Measurements from ENCODE around the gene DIAPH3.

DIAPH3 gene

GRCh38 chr13:59867867-59868266 is 295.9 kb downstream of the DIAPH3 start:
- DNase-seq (ENCODE audit: low spot score): no peak

DNA sequence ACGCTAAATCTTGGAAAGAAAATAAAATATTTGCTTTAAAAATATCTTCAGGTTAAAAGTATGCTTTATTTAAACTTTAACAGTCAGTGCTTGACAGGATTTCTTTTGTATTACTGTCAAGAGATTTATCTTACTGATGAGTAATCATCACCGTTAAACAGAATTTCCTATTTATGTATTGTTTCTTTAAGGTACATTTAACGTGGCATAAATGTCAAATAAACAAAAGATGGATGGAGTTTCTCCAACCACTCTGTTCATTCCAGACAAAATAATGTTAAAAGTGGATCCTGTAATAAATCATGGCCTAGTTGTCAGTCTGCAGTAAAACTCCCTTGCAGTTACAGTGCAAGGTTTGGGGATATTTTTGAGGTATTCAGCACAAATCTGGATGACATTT is 298.3 kb downstream of the DIAPH3 start:
- DNase-seq (ENCODE audit: low spot score): no peak

DNA sequence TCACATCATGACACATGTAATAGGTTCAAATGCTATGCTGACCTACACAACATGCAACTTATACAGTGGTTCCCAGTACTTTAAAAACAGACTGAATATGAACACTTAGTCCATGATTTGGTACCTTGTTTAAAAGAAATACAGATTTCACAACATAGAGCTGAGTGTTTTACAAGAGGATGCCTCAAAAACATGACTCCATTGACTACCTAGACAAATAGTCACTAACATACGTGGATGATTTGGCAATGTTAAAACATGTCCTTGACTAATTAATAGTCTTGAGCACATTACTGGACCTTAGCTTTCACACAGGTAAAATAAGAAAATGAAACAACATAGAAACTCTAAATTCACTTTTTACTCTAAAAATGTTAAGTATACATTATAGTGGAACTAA is 300.1 kb downstream of the DIAPH3 start:
- DNase-seq (ENCODE audit: low spot score): no peak

DNA sequence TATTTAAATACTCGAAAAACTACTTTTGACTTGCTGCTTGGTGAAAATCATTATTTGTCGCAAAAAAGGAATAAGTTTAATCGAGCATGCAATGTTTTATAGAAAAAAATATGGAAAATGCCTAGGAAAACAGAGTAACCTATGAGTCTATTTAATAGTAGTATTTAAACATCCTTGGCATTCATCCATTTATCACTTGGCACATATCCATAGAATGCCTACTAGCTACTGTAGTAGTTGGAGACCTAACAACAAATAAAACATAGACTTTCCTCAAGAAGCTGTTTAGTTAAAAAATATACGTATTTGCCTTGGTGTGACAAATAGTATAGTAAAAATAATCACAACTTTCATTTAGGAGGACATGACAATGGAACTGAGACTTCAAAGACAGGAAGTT is 302.1 kb downstream of the DIAPH3 start:
- DNase-seq (ENCODE audit: low spot score): no peak

DNA sequence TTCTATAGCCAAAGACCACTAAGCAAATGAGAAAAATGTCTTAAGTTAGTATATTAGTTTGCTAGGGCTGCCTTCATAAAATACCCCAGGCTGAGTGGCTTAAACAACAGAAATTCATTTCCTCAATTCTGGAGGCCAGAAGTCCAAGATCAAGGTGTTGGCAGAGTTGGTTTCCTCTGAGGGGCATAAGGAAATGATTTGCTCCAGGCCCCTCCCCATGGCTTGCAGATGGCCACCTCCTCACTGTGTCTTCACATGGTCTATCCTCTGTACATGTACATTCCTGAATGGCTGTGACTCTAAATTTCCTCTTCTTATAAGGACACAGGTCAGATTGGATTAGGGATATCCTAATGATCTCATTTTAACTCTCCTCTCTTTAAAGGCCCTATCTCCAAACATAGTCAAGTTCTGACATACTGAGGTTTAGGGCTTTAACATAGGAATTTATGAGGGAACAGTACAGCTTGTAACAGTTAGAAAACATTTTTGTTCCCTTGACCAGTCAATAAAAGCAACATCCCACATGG is 307.4 kb downstream of the DIAPH3 start:
- DNase-seq (ENCODE audit: low spot score): no peak

- no peak for DNase-seq (ENCODE audit: low spot score)
Measured at GRCh38 chr13:59846845-59847620, 316.7 kb downstream of the DIAPH3 start.

DNA sequence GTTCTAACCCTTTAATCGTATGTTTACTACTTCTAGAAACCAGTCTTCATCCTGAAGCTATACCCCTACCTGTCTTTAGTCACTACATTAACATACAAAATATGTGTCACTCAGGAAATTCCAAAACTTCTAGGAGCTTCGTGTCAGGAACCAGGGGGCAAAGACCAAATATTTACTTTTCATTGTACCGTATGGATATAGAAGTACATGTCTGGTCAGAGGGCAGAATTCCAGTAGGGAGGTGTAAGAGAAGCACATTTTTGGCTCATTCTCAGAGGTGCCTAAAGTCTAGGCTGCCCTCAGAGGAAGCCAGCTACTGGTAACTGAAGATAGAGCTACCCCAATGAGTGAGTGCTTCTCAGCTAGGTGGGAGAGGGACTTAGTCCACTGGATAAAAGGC is 320.7 kb downstream of the DIAPH3 start:
- DNase-seq (ENCODE audit: low spot score): no peak

- no peak for DNase-seq (ENCODE audit: low spot score)
Measured at GRCh38 chr13:59842507-59842906, 321.2 kb downstream of the DIAPH3 start.

GRCh38 chr13:59839186-59839585 is 324.5 kb downstream of the DIAPH3 start:
- DNase-seq (ENCODE audit: low spot score): no peak

GRCh38 chr13:59837101-59837500 is 326.6 kb downstream of the DIAPH3 start:
- DNase-seq (ENCODE audit: low spot score): no peak

GRCh38 chr13:59835569-59835968 is 328.2 kb downstream of the DIAPH3 start:
- no peak for DNase-seq (ENCODE audit: low spot score)

- DNase-seq (ENCODE audit: low spot score): no peak
Measured at GRCh38 chr13:59834801-59835200, 328.9 kb downstream of the DIAPH3 start.

DNA sequence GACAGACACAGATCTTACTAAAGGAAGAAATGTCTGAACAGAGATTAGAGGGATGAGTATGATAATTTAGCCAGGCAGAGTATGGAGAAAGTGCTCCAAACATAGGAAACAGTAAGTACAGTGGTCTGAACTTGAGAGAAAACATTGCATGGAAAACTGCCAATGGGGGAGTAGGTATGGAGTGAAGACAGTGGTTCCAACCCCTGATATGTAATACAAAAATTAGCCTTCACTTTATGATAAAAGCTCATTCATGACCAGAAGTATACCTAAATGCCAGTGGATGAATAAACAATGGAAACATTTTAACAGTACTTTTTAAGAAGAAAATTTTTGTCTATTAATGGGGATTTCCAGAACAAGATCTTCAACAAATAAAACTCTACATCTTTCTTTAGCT is 334.0 kb downstream of the DIAPH3 start:
- no peak for DNase-seq (ENCODE audit: low spot score)

DNA sequence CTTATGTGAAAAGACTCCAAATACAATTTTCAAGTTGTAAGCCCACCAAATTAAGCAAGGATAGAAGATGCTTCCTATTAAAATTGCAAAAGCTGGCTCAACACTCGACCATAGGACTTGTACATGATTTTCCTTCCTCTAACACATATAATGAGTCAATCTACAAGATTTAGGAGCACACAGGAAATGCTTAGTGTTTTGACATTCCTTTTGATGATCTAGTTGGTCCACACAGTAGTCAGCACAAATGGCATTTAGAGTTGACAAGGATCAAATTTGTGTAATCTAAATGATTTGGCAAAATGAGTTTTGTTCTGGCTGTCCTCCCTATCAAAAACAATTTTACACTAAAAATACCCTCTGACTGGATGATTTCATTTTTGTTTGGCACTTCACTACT is 340.2 kb downstream of the DIAPH3 start:
- DNase-seq (ENCODE audit: low spot score): no peak

DNA sequence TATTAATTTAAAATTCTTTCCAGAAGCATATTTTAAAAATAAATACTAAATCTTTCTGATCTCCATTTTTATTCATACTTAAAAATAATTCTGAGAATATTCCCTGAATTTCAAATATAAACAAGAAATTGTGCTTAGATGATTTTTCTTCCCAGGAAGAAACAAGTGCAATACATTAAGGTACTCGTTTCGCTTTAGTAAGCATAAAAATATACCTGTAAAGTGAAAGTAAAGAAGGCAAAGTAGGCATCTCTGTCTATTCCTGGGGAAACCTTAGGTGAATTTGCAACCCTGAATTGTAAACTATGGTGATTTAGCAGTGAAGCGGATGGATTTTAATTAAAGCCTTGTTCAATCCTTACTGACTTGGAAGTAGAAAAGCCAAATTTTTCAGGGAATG is 354.2 kb downstream of the DIAPH3 start:
- DNase-seq (ENCODE audit: low spot score): no peak

DNA sequence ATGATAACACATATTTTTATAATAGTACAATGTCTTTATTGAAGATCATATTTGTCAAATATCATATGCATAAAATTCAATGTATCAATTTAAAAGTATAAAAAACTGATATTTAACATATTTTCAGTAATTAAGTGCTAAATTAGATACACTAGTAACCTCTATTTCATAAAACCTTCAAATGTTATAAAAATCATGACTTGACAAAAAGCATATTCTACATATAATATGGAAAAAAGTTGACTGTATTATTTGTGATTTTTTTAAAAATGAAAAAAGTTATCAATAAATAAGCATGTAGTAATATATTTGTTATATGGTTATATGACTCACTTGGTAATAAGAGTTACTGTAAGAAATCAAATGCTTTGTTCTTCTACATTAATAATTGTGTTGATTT is 356.9 kb downstream of the DIAPH3 start:
- no peak for DNase-seq (ENCODE audit: low spot score)

DNA sequence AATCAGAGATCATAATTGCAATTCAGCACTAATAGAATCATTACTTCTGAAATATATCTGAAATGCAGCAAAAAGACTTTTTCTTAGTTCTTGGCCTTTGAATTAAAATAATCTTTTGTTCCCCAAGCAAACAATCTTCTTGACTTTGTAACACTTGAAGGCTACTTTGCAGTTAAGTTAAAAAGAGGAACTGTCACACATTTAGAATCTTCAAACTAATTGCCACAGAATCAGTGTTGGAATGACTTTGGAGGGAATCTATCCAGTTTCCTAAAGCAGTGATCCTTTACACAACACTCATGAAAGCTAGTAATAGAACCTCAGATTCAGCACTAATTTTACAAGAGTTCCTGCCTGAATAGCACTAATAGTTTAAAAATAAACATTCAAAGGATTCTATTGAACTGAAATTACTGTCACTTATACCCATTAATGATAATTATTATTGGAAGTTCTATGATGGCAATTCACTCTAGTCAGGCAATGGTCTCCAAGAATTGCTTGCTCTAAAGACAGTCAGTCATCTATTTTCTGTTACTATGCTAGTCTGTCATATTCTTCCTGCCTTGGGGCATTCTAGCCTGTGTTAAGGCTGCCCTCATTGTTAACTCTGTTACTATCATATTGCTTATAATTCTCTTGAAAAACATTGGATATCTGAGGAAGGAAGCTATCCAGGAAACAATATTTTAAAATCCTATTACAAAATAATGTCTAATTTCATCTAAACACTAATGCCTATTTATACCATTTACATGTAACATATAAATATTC is 362.4 kb downstream of the DIAPH3 start:
- no peak for DNase-seq (ENCODE audit: low spot score)

DNA sequence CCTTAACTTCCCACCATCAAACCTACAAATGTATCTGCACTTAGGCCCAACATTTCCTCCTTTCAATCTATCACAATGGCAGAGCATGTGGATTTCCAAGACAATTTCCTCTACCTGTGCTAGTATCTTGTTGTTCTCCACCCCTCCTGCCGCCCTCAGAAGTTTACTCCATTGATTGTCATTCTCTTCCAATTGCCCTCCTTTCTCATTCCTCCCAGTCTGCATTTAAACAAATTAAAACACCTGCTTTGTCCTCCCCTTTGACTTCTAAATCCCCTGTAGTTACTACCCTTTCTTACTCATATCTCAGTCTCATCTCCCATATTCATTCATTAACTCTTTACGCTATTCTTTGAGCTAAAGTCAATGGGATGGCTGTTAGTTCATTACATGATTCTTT is 370.6 kb downstream of the DIAPH3 start:
- no peak for DNase-seq (ENCODE audit: low spot score)

- DNase-seq (ENCODE audit: low spot score): no peak
Measured at GRCh38 chr13:59790626-59791025, 373.1 kb downstream of the DIAPH3 start.

GRCh38 chr13:59789558-59789957 is 374.2 kb downstream of the DIAPH3 start:
- DNase-seq (ENCODE audit: low spot score): no peak

DNA sequence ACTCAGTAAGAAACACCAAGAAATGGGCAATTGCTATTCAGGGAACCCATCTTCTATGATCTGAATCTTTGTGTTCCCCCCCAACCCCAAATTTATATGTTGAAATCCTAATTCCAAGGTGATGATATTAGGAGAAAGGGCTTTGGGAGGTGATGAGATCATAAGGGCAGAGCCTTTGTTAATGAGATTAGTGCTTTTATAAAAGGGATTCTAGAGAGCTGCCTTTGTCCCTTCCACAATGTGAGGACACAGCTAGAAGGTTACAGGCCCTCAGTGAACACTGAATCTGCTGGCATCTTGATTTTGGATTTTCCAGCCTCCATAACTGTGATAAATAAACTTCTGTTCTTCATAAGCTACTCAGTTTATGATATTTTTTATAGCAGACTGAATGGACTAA is 376.0 kb downstream of the DIAPH3 start:
- DNase-seq (ENCODE audit: low spot score): no peak

DNA sequence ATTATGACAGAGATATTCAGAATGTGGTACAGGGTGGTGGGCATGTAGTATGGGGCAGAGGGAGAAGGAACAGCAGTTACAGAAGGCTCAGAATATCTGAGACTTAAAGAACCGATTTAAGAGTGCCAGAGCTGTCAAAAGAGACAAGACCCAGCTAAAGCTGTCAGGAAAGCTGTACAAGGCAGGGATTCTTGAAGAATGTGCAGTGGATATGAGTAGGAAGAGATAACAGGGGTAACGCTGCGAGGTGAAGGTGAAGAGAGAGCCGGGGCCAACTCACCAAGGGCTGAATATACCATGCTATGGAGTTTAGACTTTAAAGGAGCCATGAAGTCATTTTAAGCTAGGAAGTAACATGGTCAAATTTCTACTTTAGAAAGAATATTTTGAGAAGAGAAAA is 381.0 kb downstream of the DIAPH3 start:
- no peak for DNase-seq (ENCODE audit: low spot score)

DNA sequence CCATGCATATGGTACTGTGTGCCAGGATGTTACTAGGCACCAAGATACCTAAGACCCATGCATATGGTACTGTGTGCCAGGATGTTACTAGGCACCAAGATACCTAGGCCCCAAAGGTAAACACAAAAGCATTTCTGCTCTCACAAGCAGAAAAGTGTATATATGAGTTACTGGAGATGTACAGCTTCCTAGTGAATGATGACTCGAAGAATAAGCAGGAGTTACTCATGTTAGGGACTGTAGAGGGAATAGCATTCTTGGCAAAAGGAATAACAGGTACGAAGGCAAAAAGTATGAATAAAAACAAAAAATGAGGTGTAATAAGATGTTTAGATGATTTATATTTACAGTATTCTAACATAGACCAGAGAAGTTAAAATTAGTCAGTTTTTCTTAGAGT is 383.7 kb downstream of the DIAPH3 start:
- DNase-seq (ENCODE audit: low spot score): no peak

Measured in CD4-positive, alpha-beta T cell treated with Interleukin-15 for 4 hours (primary cell).